GM12878 (cell line): ENCODE results near the gene MATN4. TPM values are rescaled to one million over a fixed set of nuclear protein-coding genes. Genes with fewer than 3 reads are reported as not detected.

ENCODE experiments used
- ASH2L ChIP-seq: fragments of 300-600, 200-600 bp; sonication (generic); IDR thresholded peaks from 2 replicates; pipeline ENCODE4 v1.6.1; 2017; ENCODE audit warnings: low read depth, mild to moderate bottlenecking, borderline replicate concordance
- BHLHE40 ChIP-seq, 2 experiments: fragments of 450-650 bp in 1 of 2; IDR thresholded peaks; 2 replicates each; pipeline ENCODE4 v1.6.1; 2011 to 2017; ENCODE audit warnings: low read depth in 2 of 2, borderline replicate concordance in 1 of 2, improper control_type of control experiment in 1 of 2, low read length in 1 of 2, mild to moderate bottlenecking in 1 of 2
- IKZF1 ChIP-seq: fragments of 450-650 bp; conservative IDR thresholded peaks from 2 replicates; pipeline ENCODE4 v1.6.1; 2017; ENCODE audit warnings: antibody characterized with exemption, mild to moderate bottlenecking
- KDM1A ChIP-seq: fragments of 200-600 bp; sonication (generic); IDR thresholded peaks from 2 replicates; pipeline ENCODE4 v1.6.1; 2016; ENCODE audit warnings: borderline replicate concordance
- SMAD1 ChIP-seq: fragments of 450-650 bp; IDR thresholded peaks from 2 replicates; pipeline ENCODE4 v1.6.1; 2018; ENCODE audit warnings: mild to moderate bottlenecking, low read depth; ENCODE audit not compliant: partially characterized antibody
- SPI1 ChIP-seq: IDR thresholded peaks from 2 replicates; pipeline ENCODE4 v1.6.1; 2011; ENCODE audit warnings: low read depth, mild to moderate bottlenecking, low read length, moderate library complexity, borderline replicate concordance; ENCODE audit not compliant: insufficient read depth
- YY1 ChIP-seq: IDR thresholded peaks from 2 replicates; pipeline ENCODE4 v1.6.1; 2011; ENCODE audit warnings: low read depth, mild to moderate bottlenecking, low read length
- polyA plus RNA-seq, 11 experiments: library from polyadenylated mRNA; depleted of rRNA in 4 of 11; unstranded in 6 of 11; stranded (reverse) in 5 of 11; fragments of >200 nt; fragmentation: Nextera tagmentation in 4 of 11; fragmentation: Illumina TruSeq in 1 of 11; extraction: Ambion mirVana in 4 of 11; extraction: Trizol in 1 of 11; gene quantifications; 1 replicate in 1 of 11; 2 replicates in 10 of 11; pipeline versions ENCODE4 v1.2.1 to v1.2.3, GENCODE V29; 2011 to 2016; ENCODE audit warnings: inconsistent platforms in 2 of 11, missing spikeins in 2 of 11, low read depth in 1 of 11
- total RNA-seq, 4 experiments: library from RNA; depleted of rRNA in 3 of 4; stranded (reverse); fragments of >200 nt in 3 of 4; fragmentation: Illumina TruSeq in 1 of 4; extraction: Trizol in 1 of 4; gene quantifications; 2 replicates each; pipeline versions ENCODE4 v1.2.1 to v1.2.3, GENCODE V29; 2013 to 2021
- TF ChIP-seq, protein P1 (sequence below): IDR thresholded peaks from 2 replicates; pipeline ENCODE4 v1.6.1; 2012; ENCODE audit warnings: low read length, inconsistent platforms
- TF ChIP-seq, protein P2 (sequence below): fragments of 150-350 bp; IDR thresholded peaks from 2 replicates; pipeline ENCODE4 v1.6.1; 2014; ENCODE audit warnings: mild to moderate bottlenecking, low read depth, low read length

MATN4 gene
- total and polyA plus RNA-seq, 10 of the 15 experiments (the other 5 are each of a cell fraction or from before 2014, with no cell fraction given), result 0.10 to 0.15 TPM; not detected in 8

DNA sequence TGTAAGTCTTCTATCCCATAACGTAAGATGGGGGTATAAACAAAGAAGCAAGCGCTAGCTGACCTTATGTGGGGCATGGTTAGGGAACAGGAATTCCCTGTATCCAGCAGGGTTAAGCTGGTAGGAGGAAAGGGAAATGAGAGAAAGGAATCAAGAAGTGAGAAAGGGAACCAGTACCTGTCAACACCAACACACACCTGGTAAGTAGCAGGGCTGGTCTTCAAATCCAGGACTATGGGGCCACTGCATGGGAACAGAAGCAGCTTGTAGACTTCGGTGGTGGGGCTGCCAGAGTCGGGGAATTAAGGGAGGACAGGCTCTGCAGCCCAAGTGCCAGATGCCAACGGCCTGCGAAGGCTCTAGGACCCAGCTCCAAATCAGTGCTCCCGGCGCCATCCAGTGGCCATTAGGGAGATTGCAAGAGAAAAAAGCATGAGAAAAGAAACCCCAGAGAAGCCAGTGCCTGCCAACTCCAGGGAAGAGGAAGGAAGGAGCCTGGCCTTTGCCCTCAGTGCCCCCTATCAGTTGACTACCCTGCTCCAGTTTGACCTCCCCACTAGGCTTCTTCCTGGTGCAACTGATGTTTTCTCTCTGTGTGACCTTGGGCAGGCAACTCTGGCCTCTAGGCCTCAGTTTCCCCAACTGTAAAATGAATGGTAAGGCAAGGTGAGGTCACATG lies 17.3 kb downstream of the MATN4 start (continued):
- 0 out of 2 replicates have a peak, but pooled peaks have one; percentile 27 for TF ChIP-seq YY1
- TF ChIP-seq SMAD1, result no peak
- TF ChIP-seq SPI1, result peak; percentile 75
- TF ChIP-seq, protein P1, sequence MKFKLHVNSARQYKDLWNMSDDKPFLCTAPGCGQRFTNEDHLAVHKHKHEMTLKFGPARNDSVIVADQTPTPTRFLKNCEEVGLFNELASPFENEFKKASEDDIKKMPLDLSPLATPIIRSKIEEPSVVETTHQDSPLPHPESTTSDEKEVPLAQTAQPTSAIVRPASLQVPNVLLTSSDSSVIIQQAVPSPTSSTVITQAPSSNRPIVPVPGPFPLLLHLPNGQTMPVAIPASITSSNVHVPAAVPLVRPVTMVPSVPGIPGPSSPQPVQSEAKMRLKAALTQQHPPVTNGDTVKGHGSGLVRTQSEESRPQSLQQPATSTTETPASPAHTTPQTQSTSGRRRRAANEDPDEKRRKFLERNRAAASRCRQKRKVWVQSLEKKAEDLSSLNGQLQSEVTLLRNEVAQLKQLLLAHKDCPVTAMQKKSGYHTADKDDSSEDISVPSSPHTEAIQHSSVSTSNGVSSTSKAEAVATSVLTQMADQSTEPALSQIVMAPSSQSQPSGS, result no peak
- TF ChIP-seq IKZF1, result peak; percentile 47
- no peak for TF ChIP-seq BHLHE40 (IDR thresholded peaks at IDR 0.05; ENCODE audit: borderline replicate concordance in 1 of 2, low read depth in 2 of 2, low read length in 1 of 2)
- TF ChIP-seq, protein P2, sequence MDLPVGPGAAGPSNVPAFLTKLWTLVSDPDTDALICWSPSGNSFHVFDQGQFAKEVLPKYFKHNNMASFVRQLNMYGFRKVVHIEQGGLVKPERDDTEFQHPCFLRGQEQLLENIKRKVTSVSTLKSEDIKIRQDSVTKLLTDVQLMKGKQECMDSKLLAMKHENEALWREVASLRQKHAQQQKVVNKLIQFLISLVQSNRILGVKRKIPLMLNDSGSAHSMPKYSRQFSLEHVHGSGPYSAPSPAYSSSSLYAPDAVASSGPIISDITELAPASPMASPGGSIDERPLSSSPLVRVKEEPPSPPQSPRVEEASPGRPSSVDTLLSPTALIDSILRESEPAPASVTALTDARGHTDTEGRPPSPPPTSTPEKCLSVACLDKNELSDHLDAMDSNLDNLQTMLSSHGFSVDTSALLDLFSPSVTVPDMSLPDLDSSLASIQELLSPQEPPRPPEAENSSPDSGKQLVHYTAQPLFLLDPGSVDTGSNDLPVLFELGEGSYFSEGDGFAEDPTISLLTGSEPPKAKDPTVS, result no peak
- no peak for TF ChIP-seq ASH2L
- TF ChIP-seq KDM1A, result no peak
- TF ChIP-seq, all 136 proteins: peak for 7
